ENCODE results near the gene BCL11A. TPM values are rescaled to one million over a fixed set of nuclear protein-coding genes. Genes with fewer than 3 reads are reported as not detected.

Gene BCL11A
- total and polyA plus RNA-seq, 2 of the 13 experiments (the other 11 are each of a cell fraction or from before 2014, with no cell fraction given): not detected

- Histone ChIP-seq H2AFZ (ENCODE audit: low read length) (no peak overlapping the region), H3K9me3 (ENCODE audit: low read length) (no peaks in the 10 kb centered on the region), H4K20me1 (ENCODE audit: insufficient read depth, low read length) (no peaks in the 10 kb centered on the region), H3K4me3 (replicated peaks in 1 of 3; ENCODE audit: insufficient read depth in 1 of 3, low read depth in 2 of 3, low read length in 3 of 3) (no peak overlapping the region), H3K36me3 (replicated peaks in 1 of 2; ENCODE audit: control insufficient read depth in 1 of 2, insufficient read depth in 2 of 2, low read length in 2 of 2) (no peaks in the 10 kb centered on the region), H3K4me2 (ENCODE audit: low read depth, low read length) (no peak overlapping the region), H3K27me3 (ENCODE audit: control insufficient read depth in 1 of 2, insufficient read depth in 2 of 2, low read length in 2 of 2) (peaks cover 0 to 3% of the 10 kb centered on the region in 2 experiments; a peak in 3 of 5 replicates), H3K4me1 (ENCODE audit: insufficient read depth, low read length) (no peaks in the 10 kb centered on the region), H3K79me2 (ENCODE audit: insufficient read depth, low read length) (no peaks in the 10 kb centered on the region), H3K9ac (ENCODE audit: insufficient read depth, low read depth, low read length) (no peak overlapping the region), H3K27ac (ENCODE audit: extremely low read length, insufficient read depth, low read length) (no peak overlapping the region)
- POLR2A ChIA-PET: no interaction called here
- CTCF ChIA-PET (ENCODE audit: low intra/inter-chr PET ratio, low total read pairs): no interaction called here
- FAIRE-seq (no peak), DNase-seq (ENCODE audit: low spot score) (no peak), ATAC-seq (no peak)
- no TSS peak for BruUV-seq (replicated peaks)
- TF ChIP-seq ZNF30 (CRISPR knock-in tag; IDR thresholded peaks at IDR 0.05): no peak
- TF ChIP-seq ZNF282 (IDR thresholded peaks at IDR 0.05; ENCODE audit: partially characterized antibody): no peak
- TF ChIP-seq SRF (IDR thresholded peaks at IDR 0.05; ENCODE audit: low read depth, low read length): no peak
- TF ChIP-seq ZNF367 (CRISPR knock-in tag; IDR thresholded peaks at IDR 0.05; ENCODE audit: borderline replicate concordance): no peak
- no peak for TF ChIP-seq ZNF589 (CRISPR knock-in tag; conservative IDR thresholded peaks at IDR 0.05)
- no peak for TF ChIP-seq ZNF12 (CRISPR knock-in tag; IDR thresholded peaks at IDR 0.05)
- no peak for TF ChIP-seq KAT7 (CRISPR knock-in tag; IDR thresholded peaks at IDR 0.05; ENCODE audit: borderline replicate concordance)
- TF ChIP-seq ZFP36L1 (CRISPR knock-in tag; IDR thresholded peaks at IDR 0.05): no peak
- TF ChIP-seq ERF (CRISPR knock-in tag; IDR thresholded peaks at IDR 0.05): no peak
- no peak for TF ChIP-seq HOXD1 (CRISPR knock-in tag; IDR thresholded peaks at IDR 0.05)
- 37% methylated on average over 6 of the region's 6 CpGs for WGBS (ENCODE audit: low lambda C conversion rate)
- intact Hi-C loops (cut with micrococcal nuclease; ENCODE audit: unreplicated experiment) (no loop called here), in situ Hi-C loops (cut with HindIII; ENCODE audit: extremely low pct_ligation_motif_present, low pct_unique_long_range_greater_than_20kb) (no loop called here)
Measured at GRCh38 chr2:60413814-60414168, 139.7 kb downstream of the BCL11A start.

GRCh38 chr2:60413069-60413813, 140.2 kb downstream of the BCL11A start:
- no peak overlapping the region for H2AFZ ChIP-seq (ENCODE audit: low read length)
- H3K4me1 ChIP-seq (ENCODE audit: insufficient read depth, low read length): no peaks in the 10 kb centered on the region
- H3K27me3 ChIP-seq (ENCODE audit: control insufficient read depth in 1 of 2, insufficient read depth in 2 of 2, low read length in 2 of 2): peaks cover 0 to 8% of the 10 kb centered on the region in 2 experiments; a peak in 3 of 5 replicates
- no peaks in the 10 kb centered on the region for H3K9me3 ChIP-seq (ENCODE audit: low read length)
- FAIRE-seq (no peak), DNase-seq (ENCODE audit: low spot score) (no peak), ATAC-seq (no peak)
- H3K79me2 ChIP-seq (ENCODE audit: insufficient read depth, low read length): no peaks in the 10 kb centered on the region
- TF ChIP-seq ZNF34 (CRISPR knock-in tag; IDR thresholded peaks at IDR 0.05; ENCODE audit: borderline replicate concordance) (no peak), PITX1 (CRISPR knock-in tag; IDR thresholded peaks at IDR 0.05) (no peak), EED (CRISPR knock-in tag; IDR thresholded peaks at IDR 0.05) (no peak), CCDC6 (CRISPR knock-in tag; IDR thresholded peaks at IDR 0.05) (no peak), RAD51 (IDR thresholded peaks at IDR 0.05; ENCODE audit: borderline replicate concordance) (no peak), ZFP36L1 (CRISPR knock-in tag; IDR thresholded peaks at IDR 0.05) (no peak), CENPT (CRISPR knock-in tag; IDR thresholded peaks at IDR 0.05; ENCODE audit: low read depth) (no peak), ZNF124 (CRISPR knock-in tag; IDR thresholded peaks at IDR 0.05) (no peak), MAFF (IDR thresholded peaks at IDR 0.05; ENCODE audit: low read depth, low read length) (no peak), ZBTB39 (CRISPR knock-in tag; IDR thresholded peaks at IDR 0.05) (no peak), NCOA1 (CRISPR knock-in tag; IDR thresholded peaks at IDR 0.05) (no peak)
- no peaks in the 10 kb centered on the region for H3K36me3 ChIP-seq (replicated peaks in 1 of 2; ENCODE audit: control insufficient read depth in 1 of 2, insufficient read depth in 2 of 2, low read length in 2 of 2)
- H3K4me3 ChIP-seq (replicated peaks in 1 of 3; ENCODE audit: insufficient read depth in 1 of 3, low read depth in 2 of 3, low read length in 3 of 3): no peak overlapping the region
- in situ Hi-C loops (cut with HindIII; ENCODE audit: extremely low pct_ligation_motif_present, low pct_unique_long_range_greater_than_20kb): no loop called here
- no peak overlapping the region for H3K4me2 ChIP-seq (ENCODE audit: low read depth, low read length)
- intact Hi-C loops (cut with micrococcal nuclease; ENCODE audit: unreplicated experiment): no loop called here
- 47% methylated on average over 4 of the region's 4 CpGs for WGBS (ENCODE audit: low lambda C conversion rate)
- ChIA-PET POLR2A (no interaction called here), CTCF (ENCODE audit: low intra/inter-chr PET ratio, low total read pairs) (no interaction called here)
- H3K9ac ChIP-seq (ENCODE audit: insufficient read depth, low read depth, low read length): no peak overlapping the region
- H4K20me1 ChIP-seq (ENCODE audit: insufficient read depth, low read length): no peaks in the 10 kb centered on the region
- BruUV-seq (replicated peaks): no TSS peak
- H3K27ac ChIP-seq (ENCODE audit: extremely low read length, insufficient read depth, low read length): no peak overlapping the region

All from HepG2 (cell line).